Activated CD4-positive, alpha-beta T cell treated with anti-CD3 and anti-CD28 coated beads for 48 hours (primary cell): ENCODE results near the gene F2RL2.
"Not testable (repeated sequence)": the region's sequence is repeated elsewhere in the genome, so short reads cannot be mapped to it uniquely, and the experiment has no call there.

Experiments
- DNase-seq: peaks from one replicate; pipeline ENCODE4 v3.0.0-alpha.2; 2020

The F2RL2 gene

DNA sequence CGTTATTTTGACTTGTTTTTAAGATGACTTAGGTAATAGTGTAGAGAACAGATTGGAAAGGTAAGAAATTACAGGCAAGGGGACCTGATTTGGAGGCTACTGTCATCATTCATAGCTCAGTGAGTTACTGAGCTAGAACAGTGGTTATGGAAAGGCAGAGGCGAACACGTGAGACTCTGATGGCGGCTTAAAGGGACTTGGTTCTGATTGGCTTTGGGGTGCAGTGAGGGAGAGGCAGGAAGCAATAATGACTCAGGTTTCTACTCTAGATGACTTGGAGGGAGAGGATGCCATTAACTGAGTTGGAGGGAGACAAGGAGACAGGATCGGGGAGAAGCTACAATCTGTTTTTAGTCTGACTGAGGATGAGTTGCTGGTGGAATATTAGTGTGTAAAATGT lies 3.0 kb downstream of the F2RL2 start:
- DNase-seq: no peak

DNA sequence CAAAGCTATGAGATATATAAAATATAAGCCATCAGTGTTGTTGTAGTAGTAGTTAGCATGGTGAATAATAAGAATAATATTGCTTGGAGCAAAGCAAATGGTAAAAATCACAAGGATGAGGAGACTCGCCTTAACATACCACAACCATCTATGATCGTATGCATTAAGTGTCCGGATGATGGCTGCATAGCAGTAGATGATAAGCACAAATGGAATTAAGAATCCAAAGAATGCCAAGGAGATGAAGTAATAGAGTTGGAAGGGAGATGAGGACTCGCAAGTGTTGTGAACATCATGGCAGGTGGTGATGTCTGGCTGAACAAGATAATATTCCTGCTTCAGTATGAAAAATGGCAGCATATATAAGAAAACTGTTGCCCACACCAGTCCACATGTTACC lies 5.5 kb downstream of the F2RL2 start:
- DNase-seq: no peak

DNA sequence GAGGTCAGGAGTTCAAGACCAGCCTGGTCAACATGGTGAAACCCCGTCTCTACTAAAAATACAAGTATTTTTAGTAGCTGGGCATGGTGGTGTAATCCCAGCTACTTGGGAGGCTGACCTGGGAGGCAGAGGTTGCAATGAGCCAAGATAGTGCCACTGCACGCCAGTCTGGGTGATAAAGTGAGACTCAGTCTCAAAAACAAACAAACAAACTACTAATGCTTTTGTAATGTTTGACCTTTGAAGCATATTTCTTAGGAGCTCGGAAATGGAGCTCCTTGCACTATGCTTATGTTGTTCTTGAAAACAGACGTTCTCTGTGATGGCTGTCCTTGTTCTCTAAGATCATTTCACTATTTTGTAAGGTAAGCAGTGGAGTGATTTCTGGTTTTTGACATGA lies 6.0 kb downstream of the F2RL2 start:
- no peak for DNase-seq

DNA sequence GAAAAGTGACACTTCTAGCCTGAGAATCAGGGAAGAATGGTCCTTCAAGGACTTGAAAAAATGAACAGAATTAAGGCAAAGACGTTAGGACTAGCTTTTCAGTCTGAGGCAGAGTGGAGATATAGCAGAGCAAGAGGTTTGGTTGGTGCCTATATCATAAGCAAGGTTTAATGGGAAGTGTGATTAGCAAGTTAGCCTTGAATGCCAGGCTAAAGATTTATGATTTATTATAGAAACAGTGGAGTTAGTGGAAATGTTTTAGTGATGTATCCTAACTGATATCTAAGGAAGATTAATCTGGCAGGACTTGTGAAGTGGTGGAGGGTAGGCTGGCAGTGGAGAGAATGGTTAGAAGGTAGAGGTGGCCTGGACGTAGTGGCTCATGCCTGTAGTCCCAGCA lies 7.0 kb downstream of the F2RL2 start:
- no peak for DNase-seq

DNA sequence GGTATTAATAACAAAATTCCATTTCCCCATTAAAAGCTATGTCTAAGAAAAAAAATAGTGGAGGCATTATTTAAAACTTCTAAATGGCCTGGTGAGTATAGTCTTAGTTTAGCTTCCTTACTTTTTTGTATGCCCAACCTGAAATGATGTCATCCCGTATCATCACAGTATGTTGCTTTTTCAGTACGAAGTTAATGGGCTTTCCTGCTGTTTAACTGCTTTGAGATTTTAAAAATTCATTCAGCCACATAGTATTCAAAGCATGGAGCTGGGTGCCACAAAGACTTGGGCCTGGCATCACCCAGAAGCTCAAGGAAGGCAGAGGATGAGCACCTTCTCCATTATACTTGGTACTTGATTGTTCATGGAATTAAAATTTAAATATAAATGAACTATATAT lies 7.4 kb downstream of the F2RL2 start:
- no peak for DNase-seq

DNA sequence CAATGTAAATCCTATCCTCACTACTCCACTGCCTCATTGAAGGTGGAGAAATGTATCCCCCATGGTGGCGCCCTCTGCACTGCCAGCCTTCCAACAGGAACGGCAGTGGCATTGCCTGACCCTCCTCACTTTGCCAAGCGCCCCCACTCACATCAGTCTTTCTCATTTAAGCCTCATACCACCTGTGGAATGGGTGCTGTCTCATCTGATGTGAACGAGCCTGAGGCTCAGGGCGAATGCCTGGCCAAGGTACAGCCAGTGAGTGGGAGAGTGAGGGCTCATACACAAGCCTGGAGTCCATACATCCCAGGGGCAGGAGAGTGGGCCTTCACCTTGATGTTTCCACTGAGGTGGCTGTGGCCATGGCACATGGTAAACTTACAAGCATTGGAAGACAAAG lies 10.3 kb downstream of the F2RL2 start:
- no peak for DNase-seq

DNA sequence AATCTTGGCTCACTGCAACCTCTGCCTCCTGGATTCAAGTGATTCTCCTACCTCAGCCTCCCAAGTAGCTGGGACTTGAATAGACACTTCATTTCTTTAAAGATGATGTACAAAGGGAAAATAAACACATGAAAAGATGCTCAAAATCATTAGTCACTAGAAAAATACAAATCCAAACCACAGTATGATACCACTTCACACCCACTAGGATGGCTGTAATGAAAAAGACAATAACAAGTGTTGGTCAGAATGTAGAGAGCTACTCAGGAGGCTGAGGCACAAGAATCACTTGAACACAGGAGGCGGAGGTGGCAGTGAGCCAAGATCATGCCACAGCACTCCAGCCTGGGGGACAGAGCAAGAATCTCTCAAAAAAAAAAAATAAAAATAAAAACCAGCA lies 13.0 kb downstream of the F2RL2 start:
- DNase-seq: no peak

DNA sequence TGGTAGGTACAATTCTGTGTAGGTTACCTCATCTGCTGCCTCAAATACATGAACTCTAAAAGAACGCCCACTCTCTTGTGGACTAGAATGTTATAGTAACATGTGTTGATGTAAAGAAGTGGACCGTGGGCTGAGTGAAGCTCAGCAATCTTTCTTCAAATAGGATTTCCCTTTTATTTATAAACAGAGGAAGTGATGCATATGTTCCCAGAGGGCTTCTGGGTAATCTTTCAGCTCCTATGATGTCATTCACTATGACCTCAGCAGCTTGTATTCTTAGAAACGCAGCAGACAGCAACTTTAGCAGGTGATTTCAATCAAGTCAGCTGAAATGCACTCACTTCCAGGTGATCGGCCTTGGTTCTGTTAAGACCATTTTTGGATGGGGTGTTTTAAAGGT lies 14.4 kb downstream of the F2RL2 start:
- DNase-seq: no peak

DNA sequence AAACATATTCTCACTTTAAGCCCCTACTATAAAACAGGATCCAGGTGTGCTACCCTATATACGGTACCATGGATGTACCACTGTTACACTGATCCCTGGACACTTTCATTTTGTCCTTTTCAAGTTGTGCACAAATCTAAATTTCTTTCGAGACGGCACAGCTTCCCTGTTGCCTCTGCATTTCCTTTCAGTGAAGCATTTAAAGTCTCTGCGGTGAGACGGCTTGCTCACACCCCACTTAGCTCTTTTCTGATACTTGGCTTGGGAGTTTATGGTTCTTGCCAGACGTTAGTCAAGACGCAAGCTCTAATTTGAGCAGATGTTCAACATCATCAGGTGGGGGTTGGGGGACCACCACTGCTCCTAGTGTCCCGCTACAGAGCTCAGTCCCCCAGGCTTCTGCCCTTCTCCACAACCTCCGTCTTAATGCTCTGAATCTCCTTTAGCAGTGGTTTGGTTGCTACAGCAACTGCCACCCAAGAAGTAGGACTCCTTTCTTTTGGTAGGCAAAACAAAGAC lies 15.8 kb downstream of the F2RL2 start:
- DNase-seq: no peak

DNA sequence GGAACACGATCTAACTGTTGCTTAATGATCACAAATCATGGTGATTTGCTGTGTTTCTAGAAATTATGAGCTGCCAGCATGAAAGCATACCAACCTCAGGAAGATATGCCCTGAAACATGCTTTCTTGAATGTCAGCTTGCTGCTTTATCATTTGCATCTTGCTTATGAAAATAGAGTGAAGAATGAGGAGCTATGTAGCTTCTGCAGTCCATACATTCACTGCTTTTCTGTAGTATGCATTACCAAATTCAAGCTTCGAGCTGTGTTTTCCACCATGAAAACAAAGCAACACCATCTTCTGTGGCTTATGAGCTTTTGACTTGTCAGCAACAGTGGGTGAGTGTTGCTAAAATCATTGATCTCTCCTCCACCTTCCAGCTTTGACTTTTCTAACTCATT lies 16.5 kb downstream of the F2RL2 start:
- DNase-seq: no peak

DNA sequence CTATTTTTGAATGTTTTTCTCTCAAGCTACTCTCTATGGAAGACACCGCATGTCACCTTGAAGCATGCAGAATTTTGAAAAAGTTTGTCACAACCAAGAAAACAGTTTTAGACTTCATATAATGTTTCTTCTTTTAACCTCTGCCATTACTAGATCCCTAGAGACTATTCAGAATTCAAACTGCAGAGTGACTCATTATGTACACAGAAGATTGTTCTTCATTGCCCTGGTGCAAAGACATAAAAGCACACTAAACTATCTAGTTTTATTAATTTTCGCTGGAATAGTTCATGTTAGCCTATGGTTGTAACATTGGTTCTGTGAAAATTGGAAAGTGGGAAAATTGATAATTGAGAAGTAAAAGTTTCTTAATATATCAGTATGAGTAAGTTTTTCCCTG lies 18.4 kb downstream of the F2RL2 start:
- no peak for DNase-seq

DNA sequence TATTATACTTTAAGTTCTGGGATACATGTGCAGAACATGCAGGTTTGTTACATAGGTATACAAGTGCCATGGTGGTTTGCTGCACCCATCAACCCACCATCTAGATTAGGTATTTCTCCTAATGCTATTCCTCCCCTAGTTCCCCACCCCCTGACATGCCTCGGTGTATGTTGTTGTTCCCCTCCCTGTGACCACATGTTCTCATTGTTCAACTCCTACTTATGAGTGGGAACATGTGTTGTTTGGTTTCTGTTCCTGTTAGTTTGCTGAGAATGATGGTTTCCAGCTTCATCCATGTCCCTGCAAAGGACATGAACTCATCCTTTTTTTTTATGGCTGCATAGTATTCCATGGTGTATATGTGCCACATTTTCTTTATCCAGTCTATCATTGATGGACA lies 19.2 kb downstream of the F2RL2 start:
- DNase-seq: not testable (repeated sequence)

DNA sequence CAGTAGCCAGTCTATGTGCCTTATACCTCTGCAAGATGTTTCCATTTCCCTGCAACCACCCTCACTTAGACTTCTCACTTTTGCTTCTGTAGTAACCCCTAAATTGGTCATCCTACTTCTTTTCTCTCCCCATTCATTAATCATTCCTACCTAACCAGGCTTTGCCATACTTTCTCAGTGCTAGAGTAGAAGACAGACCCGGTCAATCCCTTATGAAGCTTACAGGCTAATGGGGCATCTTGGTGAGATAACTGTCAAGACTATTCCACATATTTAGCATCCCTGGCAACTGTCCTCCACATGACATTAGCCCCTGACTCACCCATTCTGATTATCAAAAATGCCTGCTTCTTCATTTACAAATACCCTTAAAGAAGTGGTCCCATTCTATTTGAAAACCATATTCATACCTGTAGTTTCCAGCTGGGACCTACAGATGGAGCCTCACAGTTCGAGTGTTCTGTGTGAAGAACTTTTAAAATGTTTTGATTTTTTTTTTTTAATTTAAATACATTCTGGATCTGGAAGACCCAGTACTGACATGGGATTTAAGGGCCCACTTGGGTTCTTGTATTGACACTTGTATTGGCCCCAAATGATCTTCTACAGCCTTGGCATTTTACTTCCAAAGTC lies 21.0 kb downstream of the F2RL2 start:
- DNase-seq: no peak

DNA sequence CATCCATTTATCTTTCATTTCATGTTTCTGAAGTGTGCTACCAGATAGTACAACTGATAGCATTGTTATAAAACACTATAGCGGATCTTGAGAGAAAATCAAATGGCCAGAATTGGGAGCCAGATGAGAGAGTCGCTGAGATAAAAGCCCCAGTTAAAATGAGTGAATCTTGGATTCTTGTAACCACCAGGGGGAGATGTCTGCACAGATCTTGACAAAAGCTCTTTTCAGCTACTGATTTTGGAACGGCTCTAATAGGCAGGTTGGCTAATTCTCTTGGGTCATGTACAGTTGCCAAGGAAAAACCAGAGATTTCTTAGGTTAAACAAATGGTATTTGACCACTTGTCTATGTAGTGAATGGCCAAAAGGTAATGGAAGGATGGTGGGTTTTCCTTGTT lies 21.7 kb downstream of the F2RL2 start:
- DNase-seq: no peak

DNA sequence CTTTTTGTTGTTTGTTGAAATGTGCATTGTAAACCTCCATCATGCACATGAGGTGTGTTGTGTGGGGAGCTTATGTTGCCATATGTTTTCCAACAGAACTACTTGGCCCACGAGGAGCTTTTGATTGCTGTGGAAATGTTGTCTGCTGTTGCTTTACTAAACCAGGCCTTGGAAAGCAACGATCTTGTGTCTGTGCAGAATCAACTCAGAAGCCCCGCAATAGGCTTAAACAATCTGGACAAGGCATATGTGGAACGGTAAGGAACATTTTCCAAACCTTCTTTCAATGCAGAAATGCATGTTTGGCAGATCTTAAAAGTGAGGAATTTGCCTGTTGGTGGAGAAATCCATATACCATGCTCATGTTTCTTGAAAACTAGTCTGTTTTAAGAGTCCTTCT lies 22.5 kb downstream of the F2RL2 start:
- no peak for DNase-seq

DNA sequence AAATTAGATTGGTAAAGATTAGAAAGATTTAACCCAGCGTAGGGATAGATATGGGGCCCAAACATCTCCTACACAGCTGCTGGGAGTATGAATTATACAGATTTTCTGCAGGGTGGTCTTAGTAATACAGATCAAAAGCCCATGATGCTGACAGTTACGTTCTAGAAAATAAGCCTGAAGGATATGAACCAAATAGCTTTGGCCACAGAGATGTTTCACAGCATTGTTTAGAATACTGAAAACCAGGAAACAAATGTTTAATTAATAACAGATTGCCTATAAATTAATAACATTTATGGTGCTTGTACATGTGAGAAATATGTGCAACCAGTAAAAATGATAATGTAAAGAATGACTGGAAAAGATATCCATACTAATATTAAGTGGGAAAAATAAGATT lies 24.7 kb downstream of the F2RL2 start:
- DNase-seq: no peak

DNA sequence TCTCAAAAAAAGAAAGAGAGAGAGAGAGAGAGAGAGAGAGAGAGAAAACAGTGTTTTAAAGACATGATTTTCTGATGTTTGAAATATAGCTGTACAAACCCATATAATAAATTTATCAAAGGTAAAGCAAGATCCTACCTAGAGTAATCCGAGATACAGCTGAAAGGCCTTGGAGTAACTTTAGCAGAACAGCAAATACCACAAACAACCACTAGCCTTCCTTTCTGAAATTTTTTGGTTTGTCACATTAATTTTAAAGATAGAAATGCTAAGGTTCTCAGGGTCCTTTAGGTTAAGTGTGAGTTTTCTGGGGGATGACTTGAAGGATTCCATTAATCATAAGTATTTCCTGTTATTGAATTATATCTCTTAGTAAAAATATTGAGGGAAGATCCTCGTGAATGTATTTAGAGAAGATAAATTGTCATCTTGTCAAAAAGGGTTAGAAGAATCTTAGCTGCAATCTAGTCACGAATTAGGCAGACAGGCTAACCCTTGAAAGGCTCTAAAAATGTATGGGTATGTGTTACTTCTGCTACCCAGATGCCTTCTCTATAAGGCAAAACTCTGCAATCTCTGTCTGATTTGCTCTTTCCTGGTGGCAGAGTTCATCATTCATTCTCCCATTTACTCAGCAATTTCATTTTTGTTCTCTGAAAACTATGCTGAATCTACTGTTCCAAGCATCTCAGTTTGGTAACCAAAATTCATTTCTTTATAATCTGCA lies 27.3 kb downstream of the F2RL2 start:
- DNase-seq: no peak

DNA sequence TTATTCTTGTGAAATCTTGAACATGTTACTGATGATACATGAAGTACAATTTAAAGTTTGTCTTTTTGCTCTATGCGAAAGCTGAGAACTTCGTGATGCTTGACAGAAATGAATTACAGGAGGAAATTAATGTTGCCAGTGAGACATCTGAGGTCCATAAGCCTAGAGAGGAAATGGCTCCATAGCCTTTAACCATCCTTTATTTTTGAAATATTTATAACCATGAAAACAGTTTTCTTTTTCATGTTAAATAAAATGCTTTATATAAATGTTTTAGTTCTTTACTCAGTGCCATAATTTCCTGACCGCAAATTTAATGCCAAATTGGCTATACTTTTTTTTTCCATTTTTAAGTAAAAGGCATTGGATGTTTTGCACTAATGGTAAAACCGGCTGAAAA lies 29.1 kb downstream of the F2RL2 start:
- no peak for DNase-seq

DNA sequence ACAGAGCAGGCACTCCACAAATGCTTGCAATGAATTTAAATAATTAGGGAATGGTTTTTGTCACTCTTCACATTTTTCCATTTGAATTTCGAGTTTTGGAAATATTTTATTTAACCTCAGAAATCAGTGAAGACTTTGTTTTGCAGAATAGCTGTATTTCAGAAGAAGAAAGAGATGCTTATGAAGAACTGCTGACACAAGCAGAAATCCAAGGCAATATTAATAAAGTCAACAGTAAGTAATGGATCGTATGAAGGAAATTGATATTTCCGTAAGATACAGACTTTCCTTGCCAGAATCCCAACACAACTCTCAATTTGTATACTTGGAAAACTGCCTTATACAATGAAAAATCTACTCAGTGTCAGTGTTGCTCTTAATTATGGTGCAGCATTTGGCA lies 30.5 kb downstream of the F2RL2 start:
- no peak for DNase-seq

DNA sequence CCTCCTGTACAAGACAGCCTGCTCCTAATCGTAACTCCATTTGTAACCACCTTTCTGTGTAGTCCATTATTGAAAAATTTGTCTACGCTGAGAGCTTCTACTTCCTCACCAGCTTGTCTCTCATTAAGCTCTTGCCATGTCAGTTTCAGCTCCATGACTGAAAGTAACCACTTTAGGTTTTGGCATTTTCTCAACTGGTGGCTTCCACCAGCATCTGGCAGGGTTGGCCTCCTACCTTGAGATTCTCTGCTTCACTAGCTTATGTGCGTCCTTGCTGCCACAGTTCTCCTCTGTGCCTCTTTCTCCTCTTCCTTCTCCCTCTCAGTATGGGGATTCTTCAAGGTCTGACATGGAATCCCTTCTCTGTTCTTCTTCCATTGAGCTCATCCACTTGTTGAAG lies 31.8 kb downstream of the F2RL2 start:
- no peak for DNase-seq

DNA sequence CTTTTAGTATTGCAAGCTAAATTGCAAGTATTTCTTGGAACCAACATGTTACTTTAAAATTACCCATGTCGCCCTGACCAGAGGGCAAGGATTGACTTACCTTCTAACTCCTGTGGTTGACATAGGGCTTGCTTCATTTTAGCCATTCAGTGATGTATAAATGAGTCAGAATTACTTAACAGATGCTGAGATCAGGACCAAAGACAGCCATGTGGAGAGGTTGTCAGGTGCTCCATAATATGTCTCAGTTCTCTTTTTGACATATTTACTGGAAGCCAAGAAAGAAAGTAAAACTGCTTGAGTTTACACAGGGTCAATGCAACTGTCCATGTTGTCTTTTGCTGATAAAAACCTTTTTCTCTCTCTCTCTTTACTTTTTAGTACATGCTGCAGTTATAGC lies 33.2 kb downstream of the F2RL2 start:
- DNase-seq: no peak

DNA sequence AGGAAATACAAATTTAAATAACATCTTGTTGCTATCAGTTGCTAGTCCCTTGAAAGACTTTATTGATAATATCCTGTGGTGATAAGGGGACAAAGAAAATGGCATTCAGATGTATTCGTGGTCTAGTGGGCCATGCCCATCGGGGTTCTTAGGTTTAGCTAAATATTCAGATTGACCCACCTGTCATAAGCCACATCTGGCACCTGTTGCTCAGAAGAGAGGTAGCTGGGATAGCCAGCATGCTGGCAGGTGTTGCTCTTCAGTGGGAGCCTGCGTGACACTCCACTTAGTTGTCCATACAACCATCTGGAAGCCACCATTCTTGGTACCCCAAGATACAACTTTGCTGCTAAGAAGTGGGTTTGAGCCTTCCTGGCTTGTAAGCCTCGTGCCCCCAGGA lies 36.7 kb downstream of the F2RL2 start:
- no peak for DNase-seq

DNA sequence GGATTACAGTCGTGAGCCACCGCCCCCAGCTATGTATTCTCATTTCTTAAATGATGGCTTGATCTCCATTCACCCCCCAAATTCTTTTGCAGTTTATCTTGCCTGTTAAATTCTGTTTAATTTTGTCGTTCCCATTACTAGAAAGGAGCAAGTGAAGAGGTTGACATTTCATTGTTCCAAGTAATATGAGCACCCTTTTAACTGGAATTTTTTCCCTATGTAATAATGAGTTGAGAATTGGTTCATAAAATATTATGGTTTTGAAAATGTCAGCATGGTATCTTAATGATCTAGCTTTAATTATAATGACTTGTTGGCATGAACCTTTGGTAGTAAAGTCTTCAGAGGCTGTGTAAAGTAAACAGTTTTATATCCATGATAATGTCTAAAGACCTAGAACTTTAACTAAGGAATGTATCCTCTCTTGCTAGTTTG lies 37.4 kb downstream of the F2RL2 start:
- DNase-seq: no peak

DNA sequence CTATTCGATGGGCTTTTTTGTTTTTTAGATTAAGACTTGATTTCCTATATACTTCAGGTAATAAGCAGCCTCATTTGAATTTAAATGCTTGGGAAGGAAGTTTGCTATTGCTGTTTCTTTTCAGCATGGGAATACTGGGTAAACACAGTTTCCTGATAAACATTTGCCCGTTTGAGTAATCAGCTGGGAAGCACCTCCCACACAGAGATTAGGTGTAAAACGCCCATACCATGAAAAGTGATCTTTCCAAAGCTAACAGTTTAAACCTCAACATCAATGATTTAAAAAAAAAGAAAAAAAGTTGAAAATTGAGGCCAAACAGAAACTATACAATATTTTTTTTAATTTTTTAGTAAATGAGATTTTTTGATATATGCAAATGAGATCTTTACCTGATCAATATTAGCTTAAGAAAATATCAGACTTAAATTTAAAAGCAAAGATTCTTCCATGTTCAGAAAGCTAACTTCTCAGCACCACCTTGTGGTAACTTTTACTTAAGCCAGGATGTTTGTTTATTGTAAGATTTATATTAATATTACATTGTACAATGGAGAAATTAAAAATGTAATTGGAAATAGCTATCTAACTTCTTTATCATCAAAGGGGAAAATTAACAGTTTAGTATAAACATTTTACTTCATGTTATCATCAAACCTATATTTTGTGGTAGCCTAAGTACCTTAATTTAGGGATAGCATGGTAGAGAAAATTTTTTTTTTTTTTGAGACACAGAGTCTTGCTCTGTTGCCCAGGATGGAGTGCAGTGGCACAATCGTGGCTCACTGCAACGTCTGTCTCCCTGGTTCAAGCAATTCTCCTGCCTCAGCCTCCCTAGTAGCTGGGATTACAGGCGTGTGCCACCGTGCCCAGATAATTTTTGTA lies 39.8 kb downstream of the F2RL2 start:
- no peak for DNase-seq
